Endothelial cell of umbilical vein (primary cell): ENCODE measurements around the gene PRR15L.

Source experiments
- EZH2 ChIP-seq: IDR thresholded peaks from 2 replicates; pipeline ENCODE4 v1.6.1; 2012; ENCODE audit warnings: borderline replicate concordance, low read depth, mild to moderate bottlenecking, moderate library complexity, low read length, inconsistent platforms; ENCODE audit not compliant: severe bottlenecking
- POLR2AphosphoS5 ChIP-seq: IDR thresholded peaks from 2 replicates; pipeline ENCODE4 v1.6.1; 2012; ENCODE audit warnings: low read depth, mild to moderate bottlenecking, control low read depth, low read length, moderate library complexity; ENCODE audit not compliant: insufficient read depth
- TF ChIP-seq, protein P1 (sequence below), 2 donors: IDR thresholded peaks; 1 replicate in 1 of 2; 2 replicates in 1 of 2; pipeline ENCODE4 v1.5.1; 2011; ENCODE audit warnings: low read length in 2 of 2, mild to moderate bottlenecking in 2 of 2, moderate library complexity in 2 of 2, control low read depth in 1 of 2, inconsistent platforms in 1 of 2, low read depth in 1 of 2; ENCODE audit not compliant: insufficient read depth in 1 of 2; ENCODE audit errors: extremely low read depth in 1 of 2

DNA sequence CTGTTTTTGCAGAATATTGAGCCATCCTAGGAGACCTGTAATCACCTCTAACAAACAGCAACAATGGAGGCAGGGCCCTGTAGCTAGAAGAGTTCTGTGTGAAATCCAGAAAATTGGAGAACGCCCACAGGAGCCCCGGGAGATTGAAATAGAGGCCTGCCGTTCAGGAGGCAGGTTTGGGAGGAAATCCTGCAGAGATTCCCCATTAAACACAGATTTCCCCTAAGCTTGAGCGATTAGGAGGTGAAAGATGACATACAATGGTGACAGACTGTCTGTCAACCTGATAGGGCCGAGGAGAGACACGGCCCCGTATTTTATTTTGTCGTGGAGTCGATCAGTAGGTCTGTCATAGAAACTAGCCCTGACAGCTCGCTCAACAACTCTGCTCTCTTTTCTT is 31.5 kb upstream of the PRR15L start:
- TF ChIP-seq, protein P1, sequence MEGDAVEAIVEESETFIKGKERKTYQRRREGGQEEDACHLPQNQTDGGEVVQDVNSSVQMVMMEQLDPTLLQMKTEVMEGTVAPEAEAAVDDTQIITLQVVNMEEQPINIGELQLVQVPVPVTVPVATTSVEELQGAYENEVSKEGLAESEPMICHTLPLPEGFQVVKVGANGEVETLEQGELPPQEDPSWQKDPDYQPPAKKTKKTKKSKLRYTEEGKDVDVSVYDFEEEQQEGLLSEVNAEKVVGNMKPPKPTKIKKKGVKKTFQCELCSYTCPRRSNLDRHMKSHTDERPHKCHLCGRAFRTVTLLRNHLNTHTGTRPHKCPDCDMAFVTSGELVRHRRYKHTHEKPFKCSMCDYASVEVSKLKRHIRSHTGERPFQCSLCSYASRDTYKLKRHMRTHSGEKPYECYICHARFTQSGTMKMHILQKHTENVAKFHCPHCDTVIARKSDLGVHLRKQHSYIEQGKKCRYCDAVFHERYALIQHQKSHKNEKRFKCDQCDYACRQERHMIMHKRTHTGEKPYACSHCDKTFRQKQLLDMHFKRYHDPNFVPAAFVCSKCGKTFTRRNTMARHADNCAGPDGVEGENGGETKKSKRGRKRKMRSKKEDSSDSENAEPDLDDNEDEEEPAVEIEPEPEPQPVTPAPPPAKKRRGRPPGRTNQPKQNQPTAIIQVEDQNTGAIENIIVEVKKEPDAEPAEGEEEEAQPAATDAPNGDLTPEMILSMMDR (IDR thresholded peaks at IDR 0.05; ENCODE audit: extremely low read depth in 1 of 2, insufficient read depth in 1 of 2, low read depth in 1 of 2, low read length in 2 of 2) = no peak
- TF ChIP-seq EZH2 = no peak
- no peak for TF ChIP-seq POLR2AphosphoS5
